Tibial artery (tissue), 4 donors: ENCODE measurements around the gene MACROD2.

Experiments used
- DNase-seq, 2 donors: peaks; one replicate each; pipeline ENCODE4 v3.0.0-alpha.2; 2019
- H3K27ac ChIP-seq, 2 donors: fragments of 200-600 bp; sonication (generic) in 1 of 2; 1 replicate in 1 of 2; 2 replicates in 1 of 2; pipeline ENCODE4 v1.5.1; 2018 to 2019; ENCODE audit warnings: mild to moderate bottlenecking in 1 of 2
- H3K27me3 ChIP-seq, 2 donors: fragments of 200-600 bp; sonication (generic) in 1 of 2; one replicate each; pipeline versions ENCODE4 v1.5.1 to v1.6.0; 2016 to 2019
- H3K36me3 ChIP-seq, 3 donors: fragments of 200-600 bp; sonication (generic) in 2 of 3; one replicate each; pipeline ENCODE4 v1.5.1; 2016 to 2019; ENCODE audit warnings: mild to moderate bottlenecking in 2 of 3
- H3K4me1 ChIP-seq, 4 donors: fragments of 200-600 bp; sonication (generic) in 2 of 4; 1 replicate in 3 of 4; 2 replicates in 1 of 4; pipeline ENCODE4 v1.5.1; 2016 to 2019
- H3K4me3 ChIP-seq, 2 donors: fragments of 200-600 bp; sonication (generic) in 1 of 2; 1 replicate in 1 of 2; 2 replicates in 1 of 2; pipeline ENCODE4 v1.5.1; 2018 to 2019; ENCODE audit warnings: mild to moderate bottlenecking in 2 of 2
- H3K9me3 ChIP-seq, 3 donors: fragments of 200-600 bp; sonication (generic) in 1 of 3; one replicate each; pipeline ENCODE4 v1.5.1; 2016 to 2019
- CTCF ChIP-seq, 2 experiments: fragments of 200-600 bp in 1 of 2; fragments of 450-650 bp in 1 of 2; IDR thresholded peaks; one replicate each; pipeline ENCODE4 v1.5.1; 2017 to 2019; ENCODE audit warnings: antibody characterized with exemption in 2 of 2, mild to moderate bottlenecking in 1 of 2, moderate library complexity in 1 of 2
- intact Hi-C: fragments of 100-400 bp; cut with DNase I; formaldehyde crosslinking; loops from one replicate; pipeline ENCODE4 v1.15.0; 2023; ENCODE audit warnings: low total_unique reads

MACROD2 gene

GRCh38 chr20:15811951-15812350 is 1816.6 kb downstream of the MACROD2 start:
- intact Hi-C loops, result no loop called here
- H3K4me1 ChIP-seq, result no peaks in the 10 kb centered on the region
- no peak overlapping the region for H3K27ac ChIP-seq
- no peaks in the 10 kb centered on the region for H3K27me3 ChIP-seq
- TF ChIP-seq CTCF (IDR thresholded peaks at IDR 0.05), result no peak
- no peak for DNase-seq
- H3K9me3 ChIP-seq, result no peaks in the 10 kb centered on the region
- H3K36me3 ChIP-seq, result no peaks in the 10 kb centered on the region
- no peak overlapping the region for H3K4me3 ChIP-seq

- H3K36me3 ChIP-seq, result no peaks in the 10 kb centered on the region
- intact Hi-C loops, result no loop called here
- no peak overlapping the region for H3K27ac ChIP-seq
- H3K9me3 ChIP-seq, result no peaks in the 10 kb centered on the region
- no peak for DNase-seq
- no peak for TF ChIP-seq CTCF (IDR thresholded peaks at IDR 0.05)
- H3K27me3 ChIP-seq, result no peaks in the 10 kb centered on the region
- H3K4me1 ChIP-seq, result no peaks in the 10 kb centered on the region
- H3K4me3 ChIP-seq, result no peak overlapping the region
Measured at GRCh38 chr20:15812696-15813095, 1817.4 kb downstream of the MACROD2 start.

- TF ChIP-seq CTCF (IDR thresholded peaks at IDR 0.05), result no peak
- Histone ChIP-seq H3K9me3 (no peaks in the 10 kb centered on the region), H3K27ac (no peak overlapping the region)
Measured at GRCh38 chr20:15814360-15814759, 1819.0 kb downstream of the MACROD2 start.

GRCh38 chr20:15814911-15815310 is 1819.6 kb downstream of the MACROD2 start:
- DNase-seq, result no peak
- no peaks in the 10 kb centered on the region for H3K4me1 ChIP-seq
- H3K36me3 ChIP-seq, result no peaks in the 10 kb centered on the region
- no peak overlapping the region for H3K4me3 ChIP-seq
- no peaks in the 10 kb centered on the region for H3K9me3 ChIP-seq
- no peak overlapping the region for H3K27ac ChIP-seq
- no peak for TF ChIP-seq CTCF (IDR thresholded peaks at IDR 0.05)
- intact Hi-C loops, result no loop called here
- no peaks in the 10 kb centered on the region for H3K27me3 ChIP-seq

More at GRCh38 chr20:15814360-15814759, 1819.0 kb downstream of the MACROD2 start:
- DNase-seq, result no peak
- H3K4me1 ChIP-seq, result no peaks in the 10 kb centered on the region
- H3K27me3 ChIP-seq, result no peaks in the 10 kb centered on the region
- H3K36me3 ChIP-seq, result no peaks in the 10 kb centered on the region
- no peak overlapping the region for H3K4me3 ChIP-seq
- intact Hi-C loops, result no loop called here

- intact Hi-C loops, result no loop called here
- no peaks in the 10 kb centered on the region for H3K36me3 ChIP-seq
- no peaks in the 10 kb centered on the region for H3K4me1 ChIP-seq
Measured at GRCh38 chr20:15817351-15817750, 1822.0 kb downstream of the MACROD2 start.

More at GRCh38 chr20:15817351-15817750, 1822.0 kb downstream of the MACROD2 start:
- H3K9me3 ChIP-seq, result no peaks in the 10 kb centered on the region
- H3K27me3 ChIP-seq, result no peaks in the 10 kb centered on the region
- DNase-seq, result no peak
- no peak overlapping the region for H3K4me3 ChIP-seq
- TF ChIP-seq CTCF (IDR thresholded peaks at IDR 0.05), result no peak
- H3K27ac ChIP-seq, result no peak overlapping the region
